ENCODE measurements around the gene ZNF19.

The ZNF19 gene

DNA sequence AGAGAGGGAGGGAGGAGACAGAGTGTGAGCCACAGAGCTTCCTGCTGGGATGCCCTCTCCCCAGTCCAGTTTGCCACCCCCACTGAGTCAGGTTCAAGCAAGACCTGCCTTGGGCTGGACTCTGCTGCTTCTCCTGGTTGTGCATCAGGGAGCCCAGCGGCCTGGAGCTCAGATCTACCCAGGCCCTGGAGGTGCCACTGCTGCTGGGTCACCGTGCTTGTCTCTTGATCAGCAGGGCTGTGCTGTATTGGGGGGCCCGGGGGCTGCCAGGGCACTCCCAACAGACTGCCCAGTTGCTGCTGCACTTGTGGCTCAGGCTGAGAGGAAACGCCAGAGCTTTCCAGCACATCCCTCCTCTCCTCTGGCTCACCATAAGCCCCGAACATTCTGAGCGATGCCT lies 56.2 kb downstream of the ZNF19 start:
- Histone ChIP-seq H3K9me3 (ENCODE audit: control insufficient read depth, low read length) (no peaks in the 10 kb centered on the region), H3K27me3 (ENCODE audit: control insufficient read depth, insufficient read depth, low read length) (no peaks in the 10 kb centered on the region)

DNA sequence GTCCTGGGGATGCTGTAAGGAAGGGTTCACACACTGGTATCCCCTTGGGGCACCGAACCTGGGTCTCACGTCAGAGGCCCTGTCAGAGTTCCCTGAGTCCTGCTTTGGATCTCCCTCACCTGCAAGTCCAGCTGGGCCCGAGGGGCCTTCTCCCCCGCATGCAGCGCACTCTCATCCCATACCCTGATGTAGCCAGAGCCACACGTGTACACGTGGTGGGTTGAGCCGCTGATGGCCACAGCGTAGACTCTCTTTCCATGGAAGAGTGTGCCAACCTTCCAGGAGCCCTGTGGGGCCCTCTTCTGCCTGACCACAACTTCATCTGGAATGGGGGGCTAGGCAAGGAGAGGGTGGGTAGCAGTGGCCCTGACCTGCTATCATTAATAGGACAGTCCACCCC lies 57.1 kb downstream of the ZNF19 start:
- Histone ChIP-seq H3K27me3 (ENCODE audit: control insufficient read depth, insufficient read depth, low read length) (peaks cover 3% of the 10 kb centered on the region), H3K36me3 (ENCODE audit: control insufficient read depth, insufficient read depth, low read length) (no peaks in the 10 kb centered on the region), H3K9me3 (ENCODE audit: control insufficient read depth, low read length) (no peaks in the 10 kb centered on the region), H3K4me3 (ENCODE audit: low read length) (no peak overlapping the region), H3K4me1 (ENCODE audit: control insufficient read depth, insufficient read depth, low read length) (no peaks in the 10 kb centered on the region), H3K9ac (ENCODE audit: low read length) (no peak overlapping the region)

More for the DNA sequence above, 56.2 kb downstream of the ZNF19 start:
- Histone ChIP-seq H3K36me3 (ENCODE audit: control insufficient read depth, insufficient read depth, low read length) (no peaks in the 10 kb centered on the region), H3K9ac (ENCODE audit: low read length) (no peak overlapping the region), H3K4me1 (ENCODE audit: control insufficient read depth, insufficient read depth, low read length) (no peaks in the 10 kb centered on the region), H3K4me3 (ENCODE audit: low read length) (no peak overlapping the region)

DNA sequence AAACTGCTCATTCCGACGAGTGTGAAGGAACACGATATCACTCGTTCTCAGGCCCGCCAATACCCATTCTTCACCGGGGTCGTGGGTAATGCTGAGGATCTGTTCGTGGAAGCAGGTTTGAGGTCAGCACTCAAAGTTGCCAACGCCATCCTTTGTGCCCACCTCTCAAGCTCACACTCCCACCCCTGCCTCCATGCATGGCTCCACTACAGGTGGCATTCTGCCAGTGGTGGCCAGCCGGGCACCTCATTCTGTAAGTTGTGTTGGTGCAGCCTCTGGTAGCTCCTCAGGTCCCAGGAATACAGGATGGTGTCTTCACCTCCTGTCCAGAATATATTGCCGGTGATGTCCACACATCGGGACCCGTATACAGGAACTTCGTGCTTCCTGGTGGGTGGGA lies 57.9 kb downstream of the ZNF19 start:
- peaks cover 11% of the 10 kb centered on the region for H3K27me3 ChIP-seq (ENCODE audit: control insufficient read depth, insufficient read depth, low read length)
- H3K9ac ChIP-seq (ENCODE audit: low read length): no peak overlapping the region
- H3K4me3 ChIP-seq (ENCODE audit: low read length): no peak overlapping the region
- H3K9me3 ChIP-seq (ENCODE audit: control insufficient read depth, low read length): no peaks in the 10 kb centered on the region
- no peaks in the 10 kb centered on the region for H3K36me3 ChIP-seq (ENCODE audit: control insufficient read depth, insufficient read depth, low read length)
- H3K4me1 ChIP-seq (ENCODE audit: control insufficient read depth, insufficient read depth, low read length): no peaks in the 10 kb centered on the region

DNA sequence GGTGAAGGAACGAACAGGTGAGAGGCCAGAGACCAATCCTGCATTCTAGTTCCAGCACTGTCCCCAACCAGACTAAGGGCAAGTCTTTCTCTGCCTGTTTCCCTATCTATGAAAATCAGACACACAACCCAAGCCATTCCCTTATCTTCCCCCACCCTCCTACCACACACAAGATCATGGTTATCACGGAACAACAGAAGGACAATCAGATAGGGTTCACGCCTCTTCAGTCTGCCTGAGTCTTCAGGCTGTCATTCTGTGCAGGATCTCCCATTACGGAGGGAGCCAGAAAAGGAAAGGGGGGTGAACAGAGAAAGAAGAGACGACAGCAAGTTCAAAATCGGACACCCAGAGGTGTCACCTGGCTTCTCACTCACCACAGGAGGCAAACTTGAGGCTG lies 58.4 kb downstream of the ZNF19 start:
- no peaks in the 10 kb centered on the region for H3K4me1 ChIP-seq (ENCODE audit: control insufficient read depth, insufficient read depth, low read length)
- H3K9me3 ChIP-seq (ENCODE audit: control insufficient read depth, low read length): no peaks in the 10 kb centered on the region
- peaks cover 14% of the 10 kb centered on the region for H3K27me3 ChIP-seq (ENCODE audit: control insufficient read depth, insufficient read depth, low read length)
- no peak overlapping the region for H3K4me3 ChIP-seq (ENCODE audit: low read length)
- no peak overlapping the region for H3K9ac ChIP-seq (ENCODE audit: low read length)
- no peaks in the 10 kb centered on the region for H3K36me3 ChIP-seq (ENCODE audit: control insufficient read depth, insufficient read depth, low read length)

DNA sequence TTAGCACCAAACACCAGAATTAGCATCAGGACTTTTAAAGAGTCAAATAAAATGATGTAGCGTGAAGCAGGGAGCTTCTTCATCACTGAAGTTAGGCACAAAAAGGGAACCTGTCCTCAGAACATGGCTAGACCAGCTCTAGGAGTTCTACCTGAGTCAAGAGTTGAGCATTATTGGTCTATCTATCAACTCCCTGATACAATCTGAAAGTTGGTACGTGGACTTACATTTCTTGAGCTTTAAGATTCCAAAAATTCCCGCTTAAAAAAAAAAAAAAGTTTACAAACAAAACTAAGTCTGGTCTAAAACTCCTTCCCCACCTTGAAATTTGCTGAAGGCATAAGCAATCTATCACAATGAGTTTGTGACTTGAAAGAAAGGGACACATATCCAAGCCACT lies 59.5 kb downstream of the ZNF19 start:
- H3K4me1 ChIP-seq (ENCODE audit: control insufficient read depth, insufficient read depth, low read length): no peaks in the 10 kb centered on the region
- no peaks in the 10 kb centered on the region for H3K36me3 ChIP-seq (ENCODE audit: control insufficient read depth, insufficient read depth, low read length)
- H3K9ac ChIP-seq (ENCODE audit: low read length): no peak overlapping the region

DNA sequence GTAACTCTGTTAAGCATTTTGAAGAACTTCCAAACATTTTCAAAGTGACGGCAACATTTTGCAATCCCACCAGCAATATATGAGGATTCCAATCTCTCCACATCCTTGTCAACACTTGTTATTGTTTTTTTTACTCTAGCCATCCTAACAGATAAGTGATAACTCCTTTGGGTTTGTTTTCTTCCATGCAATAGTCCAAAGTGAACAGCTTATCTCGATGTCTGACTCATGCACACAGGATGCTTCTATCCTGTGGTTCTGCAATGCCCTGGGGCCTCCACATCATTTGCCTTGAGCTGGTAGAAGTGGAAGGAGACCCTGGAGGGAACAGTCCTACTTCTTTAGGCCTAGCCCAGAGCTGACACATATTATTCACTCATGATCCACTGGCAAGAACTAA lies 60.2 kb downstream of the ZNF19 start:
- Histone ChIP-seq H3K4me3 (ENCODE audit: low read length) (no peak overlapping the region), H3K36me3 (ENCODE audit: control insufficient read depth, insufficient read depth, low read length) (no peaks in the 10 kb centered on the region), H3K27me3 (ENCODE audit: control insufficient read depth, insufficient read depth, low read length) (peaks cover 16% of the 10 kb centered on the region), H3K9me3 (ENCODE audit: control insufficient read depth, low read length) (no peaks in the 10 kb centered on the region), H3K4me1 (ENCODE audit: control insufficient read depth, insufficient read depth, low read length) (no peaks in the 10 kb centered on the region), H3K9ac (ENCODE audit: low read length) (no peak overlapping the region)

More for the DNA sequence above, 59.5 kb downstream of the ZNF19 start:
- H3K27me3 ChIP-seq (ENCODE audit: control insufficient read depth, insufficient read depth, low read length): peaks cover 16% of the 10 kb centered on the region
- H3K9me3 ChIP-seq (ENCODE audit: control insufficient read depth, low read length): no peaks in the 10 kb centered on the region
- no peak overlapping the region for H3K4me3 ChIP-seq (ENCODE audit: low read length)

DNA sequence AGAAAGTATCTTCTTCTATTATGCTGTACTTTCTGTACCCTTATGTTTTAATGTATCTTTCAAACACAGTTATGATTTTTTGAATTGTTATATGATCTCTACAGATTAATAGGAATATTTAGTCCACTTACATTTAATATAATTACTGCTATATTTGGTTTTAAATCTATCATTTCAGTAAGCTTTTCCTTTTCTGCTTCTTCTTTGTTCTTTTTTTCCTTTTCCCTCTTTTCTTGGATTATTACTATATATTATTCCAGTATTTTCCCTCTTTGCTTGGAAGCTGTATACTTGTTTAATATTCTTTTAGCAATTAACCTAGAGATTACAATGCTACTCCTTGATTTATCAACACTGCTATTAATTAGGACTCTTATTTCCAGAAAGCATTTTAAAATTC lies 60.7 kb downstream of the ZNF19 start:
- no peaks in the 10 kb centered on the region for H3K4me1 ChIP-seq (ENCODE audit: control insufficient read depth, insufficient read depth, low read length)
- H3K9ac ChIP-seq (ENCODE audit: low read length): no peak overlapping the region
- H3K4me3 ChIP-seq (ENCODE audit: low read length): no peak overlapping the region
- no peaks in the 10 kb centered on the region for H3K36me3 ChIP-seq (ENCODE audit: control insufficient read depth, insufficient read depth, low read length)
- H3K9me3 ChIP-seq (ENCODE audit: control insufficient read depth, low read length): no peaks in the 10 kb centered on the region
- peaks cover 16% of the 10 kb centered on the region for H3K27me3 ChIP-seq (ENCODE audit: control insufficient read depth, insufficient read depth, low read length)

DNA sequence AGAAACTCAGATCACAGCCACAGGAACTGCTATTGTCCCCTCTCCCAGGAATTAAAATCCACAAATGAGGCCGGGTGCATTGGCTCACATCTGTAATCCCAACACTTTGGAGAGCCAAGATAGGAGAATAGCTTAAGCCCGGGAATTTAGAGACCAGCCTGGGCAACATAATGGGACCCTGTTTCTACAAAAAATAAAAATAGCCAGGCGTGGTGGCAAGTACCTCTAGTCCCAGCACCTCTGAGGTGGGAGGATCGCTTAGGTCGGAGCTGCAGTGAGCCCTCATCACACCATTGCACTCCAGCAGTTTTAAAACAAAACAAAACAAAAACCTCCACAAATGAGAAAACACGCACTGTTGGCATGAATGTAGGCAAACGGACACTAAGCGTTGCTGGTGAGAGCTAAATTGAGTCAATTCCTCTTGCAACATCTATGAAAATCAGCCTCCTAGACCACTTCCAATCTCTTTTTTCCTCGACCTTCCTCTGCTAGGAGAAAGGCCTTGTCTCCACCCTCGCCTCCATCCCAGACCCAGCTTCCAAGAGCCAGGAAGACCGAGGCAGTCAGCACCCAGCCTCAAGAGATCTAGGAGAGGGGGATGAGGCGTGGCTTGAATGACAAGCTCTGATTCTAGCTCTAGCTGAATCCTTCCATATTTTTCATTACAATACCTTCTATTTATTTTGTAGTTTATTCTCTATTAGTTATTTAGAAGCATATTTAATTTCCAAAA lies 62.1 kb downstream of the ZNF19 start:
- Histone ChIP-seq H3K9ac (ENCODE audit: low read length) (no peak overlapping the region), H3K4me1 (ENCODE audit: control insufficient read depth, insufficient read depth, low read length) (no peaks in the 10 kb centered on the region), H3K36me3 (ENCODE audit: control insufficient read depth, insufficient read depth, low read length) (no peaks in the 10 kb centered on the region), H3K9me3 (ENCODE audit: control insufficient read depth, low read length) (no peaks in the 10 kb centered on the region), H3K27me3 (ENCODE audit: control insufficient read depth, insufficient read depth, low read length) (peaks cover 16% of the 10 kb centered on the region), H3K4me3 (ENCODE audit: low read length) (no peak overlapping the region)

DNA sequence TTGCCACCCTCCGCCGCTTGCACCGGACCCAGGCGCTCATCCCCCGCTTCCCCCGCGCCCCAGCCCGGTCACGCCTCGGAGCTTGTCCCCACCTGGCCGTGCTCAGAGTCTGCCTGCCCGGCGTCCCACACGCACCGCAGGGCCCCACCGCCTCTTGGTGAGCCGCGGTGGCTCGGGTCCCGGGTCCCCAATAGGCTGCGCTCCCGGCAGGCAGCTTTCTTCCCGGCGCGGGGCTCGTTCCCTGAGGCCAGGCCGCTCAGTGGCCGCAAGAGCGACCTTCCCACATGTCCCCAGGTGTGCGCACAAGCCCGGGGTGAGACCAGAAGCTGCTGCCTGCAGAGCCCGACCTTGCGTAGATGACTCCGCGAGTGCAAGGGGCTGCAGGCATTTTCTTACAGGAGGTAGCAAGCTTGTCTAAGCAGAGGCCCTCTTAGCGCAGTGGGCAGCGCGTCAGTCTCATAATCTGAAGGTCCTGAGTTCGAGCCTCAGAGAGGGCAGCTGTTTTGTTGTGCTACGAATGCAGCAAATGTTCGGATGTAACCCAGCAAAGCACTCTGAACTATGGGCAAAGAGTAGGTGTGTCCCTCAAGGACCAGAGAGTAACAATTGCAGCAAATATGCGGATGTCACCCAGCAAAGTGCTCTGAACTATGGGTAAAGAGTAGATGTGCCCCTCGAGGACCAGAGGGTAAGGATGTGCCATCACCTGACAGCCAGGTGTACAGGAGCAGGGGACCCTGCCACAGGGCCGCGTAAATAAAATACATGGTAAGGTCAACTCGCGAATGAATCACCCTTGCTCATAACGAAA lies 62.9 kb downstream of the ZNF19 start:
- H3K9ac ChIP-seq (ENCODE audit: low read length): no peak overlapping the region
- no peaks in the 10 kb centered on the region for H3K9me3 ChIP-seq (ENCODE audit: control insufficient read depth, low read length)
- no peaks in the 10 kb centered on the region for H3K4me1 ChIP-seq (ENCODE audit: control insufficient read depth, insufficient read depth, low read length)
- H3K36me3 ChIP-seq (ENCODE audit: control insufficient read depth, insufficient read depth, low read length): no peaks in the 10 kb centered on the region
- peaks cover 16% of the 10 kb centered on the region for H3K27me3 ChIP-seq (ENCODE audit: control insufficient read depth, insufficient read depth, low read length)
- H3K4me3 ChIP-seq (ENCODE audit: low read length): no peak overlapping the region

DNA sequence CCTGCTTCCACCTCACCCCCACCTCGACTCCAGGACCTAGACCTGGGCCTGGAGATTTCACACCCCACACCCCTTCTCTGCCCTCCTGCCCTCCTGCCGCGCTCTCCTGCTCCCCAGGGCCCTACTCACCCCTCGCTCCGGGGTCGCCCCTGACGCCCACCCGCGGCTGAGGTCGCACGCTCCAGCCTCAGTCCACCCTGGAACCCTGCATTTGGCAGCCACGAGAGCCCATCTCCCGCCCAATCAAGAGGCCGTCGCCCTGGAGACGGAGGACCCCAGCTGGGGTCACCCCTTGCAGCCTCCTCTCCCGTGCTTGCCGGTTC lies 63.4 kb downstream of the ZNF19 start:
- no peaks in the 10 kb centered on the region for H3K4me1 ChIP-seq (ENCODE audit: control insufficient read depth, insufficient read depth, low read length)
- H3K36me3 ChIP-seq (ENCODE audit: control insufficient read depth, insufficient read depth, low read length): no peaks in the 10 kb centered on the region
- H3K9me3 ChIP-seq (ENCODE audit: control insufficient read depth, low read length): no peaks in the 10 kb centered on the region
- no peak overlapping the region for H3K9ac ChIP-seq (ENCODE audit: low read length)
- peaks cover 16% of the 10 kb centered on the region for H3K27me3 ChIP-seq (ENCODE audit: control insufficient read depth, insufficient read depth, low read length)
- H3K4me3 ChIP-seq (ENCODE audit: low read length): no peak overlapping the region

DNA sequence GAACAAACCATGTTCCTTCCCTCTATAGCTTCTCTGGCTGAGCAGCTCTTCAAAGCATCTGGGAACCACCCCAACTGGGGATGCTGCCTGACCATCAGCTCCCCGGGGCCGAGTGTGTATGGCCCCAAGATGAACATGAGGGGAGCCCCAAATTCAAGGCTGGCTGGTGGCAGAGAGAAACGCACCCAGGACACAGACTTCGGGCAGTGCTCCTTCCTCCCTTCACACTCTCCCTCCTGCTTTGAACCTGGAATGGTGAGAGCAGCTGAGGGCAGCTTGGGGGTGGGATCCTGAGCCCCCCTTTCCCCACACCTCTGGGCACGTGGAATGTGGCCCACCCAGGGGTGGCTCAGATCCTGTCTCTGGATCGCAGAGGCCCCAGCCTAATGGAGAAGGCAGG lies 64.5 kb downstream of the ZNF19 start:
- Histone ChIP-seq H3K4me3 (ENCODE audit: low read length) (no peak overlapping the region), H3K9ac (ENCODE audit: low read length) (no peak overlapping the region), H3K36me3 (ENCODE audit: control insufficient read depth, insufficient read depth, low read length) (no peaks in the 10 kb centered on the region), H3K4me1 (ENCODE audit: control insufficient read depth, insufficient read depth, low read length) (no peaks in the 10 kb centered on the region), H3K9me3 (ENCODE audit: control insufficient read depth, low read length) (no peaks in the 10 kb centered on the region), H3K27me3 (ENCODE audit: control insufficient read depth, insufficient read depth, low read length) (peaks cover 16% of the 10 kb centered on the region)

DNA sequence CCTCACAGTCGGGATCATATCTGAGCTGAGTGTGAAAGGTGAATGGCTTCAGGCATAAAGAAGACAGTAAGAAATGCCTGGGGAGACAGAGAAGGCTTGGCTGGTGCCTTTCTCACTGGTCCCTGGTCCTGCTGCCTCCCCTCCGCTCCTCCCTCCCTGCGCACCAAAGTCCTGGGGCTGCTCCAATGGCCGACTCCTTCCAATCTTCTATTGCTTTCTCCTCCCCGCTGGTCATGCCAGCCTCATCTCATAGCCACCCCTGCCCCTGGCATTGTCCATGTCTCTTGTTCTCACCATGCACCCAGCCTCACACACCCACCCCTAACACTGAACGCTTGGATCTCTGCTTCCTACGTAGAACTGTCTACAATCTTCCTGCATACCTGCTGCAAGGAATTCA lies 65.3 kb downstream of the ZNF19 start:
- no peak overlapping the region for H3K4me3 ChIP-seq (ENCODE audit: low read length)
- no peaks in the 10 kb centered on the region for H3K9me3 ChIP-seq (ENCODE audit: control insufficient read depth, low read length)
- no peaks in the 10 kb centered on the region for H3K4me1 ChIP-seq (ENCODE audit: control insufficient read depth, insufficient read depth, low read length)
- peaks cover 16% of the 10 kb centered on the region for H3K27me3 ChIP-seq (ENCODE audit: control insufficient read depth, insufficient read depth, low read length)
- H3K36me3 ChIP-seq (ENCODE audit: control insufficient read depth, insufficient read depth, low read length): no peaks in the 10 kb centered on the region
- no peak overlapping the region for H3K9ac ChIP-seq (ENCODE audit: low read length)

All from mucosa of stomach (tissue), 1 donor.